Ishikawa (cell line): Measurements from ENCODE around the gene DYDC1.

Experiments used
- CEBPB ChIP-seq: IDR thresholded peaks from 2 replicates; pipeline ENCODE4 v1.6.1; 2012
- CREB1 ChIP-seq: IDR thresholded peaks from 2 replicates; pipeline ENCODE4 v1.6.1; 2012; ENCODE audit warnings: low read depth
- EGR1 ChIP-seq: IDR thresholded peaks from 2 replicates; pipeline ENCODE4 v1.6.1; 2012
- EP300 ChIP-seq: IDR thresholded peaks from 2 replicates; pipeline ENCODE4 v1.6.1; 2012; ENCODE audit warnings: borderline replicate concordance
- FOXM1 ChIP-seq: IDR thresholded peaks from 2 replicates; pipeline ENCODE4 v1.6.1; 2012; ENCODE audit warnings: low read depth, borderline replicate concordance
- NFIC ChIP-seq: IDR thresholded peaks from 2 replicates; pipeline ENCODE4 v1.6.1; 2012
- TAF1 ChIP-seq: IDR thresholded peaks from 2 replicates; pipeline ENCODE4 v1.6.1; 2012; ENCODE audit warnings: low read depth, mild to moderate bottlenecking
- TCF12 ChIP-seq: IDR thresholded peaks from 2 replicates; pipeline ENCODE4 v1.6.1; 2012; ENCODE audit warnings: low read depth
- TEAD4 ChIP-seq: IDR thresholded peaks from 2 replicates; pipeline ENCODE4 v1.6.1; 2012
- YY1 ChIP-seq: IDR thresholded peaks from 2 replicates; pipeline ENCODE4 v1.6.1; 2012; ENCODE audit warnings: low read depth
- ZBTB7A ChIP-seq: IDR thresholded peaks from 2 replicates; pipeline ENCODE4 v1.6.1; 2012; ENCODE audit warnings: low read depth
- TF ChIP-seq, protein P1 (sequence below): IDR thresholded peaks from 2 replicates; pipeline ENCODE4 v1.6.1; 2012
- TF ChIP-seq, protein P2 (sequence below): IDR thresholded peaks from 2 replicates; pipeline ENCODE4 v1.6.1; 2012; ENCODE audit warnings: low read depth, mild to moderate bottlenecking
- TF ChIP-seq, protein P3 (sequence below): IDR thresholded peaks from 2 replicates; pipeline ENCODE4 v1.6.1; 2012

The DYDC1 gene

DNA sequence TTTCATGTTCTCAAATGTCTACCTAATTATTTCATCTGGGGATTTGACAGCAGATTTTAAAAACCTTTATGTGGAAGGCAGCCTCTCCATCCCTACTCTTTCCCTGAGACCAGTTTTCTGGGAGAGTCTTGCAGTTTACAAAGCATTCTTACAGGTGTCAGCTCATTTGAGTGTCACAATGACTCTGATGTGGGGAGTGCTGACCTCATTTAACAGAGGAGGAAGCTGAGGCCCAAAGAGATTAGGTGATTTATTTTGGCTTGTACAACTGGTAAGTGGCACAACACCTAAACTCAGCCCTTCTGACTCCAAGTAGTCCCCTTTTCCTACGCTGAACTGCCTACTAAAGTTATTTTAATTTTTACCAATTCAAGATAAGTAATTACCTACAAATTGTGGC, 33.8 kb downstream of the DYDC1 start:
- no peak for TF ChIP-seq CREB1
- no peak for TF ChIP-seq FOXM1
- TF ChIP-seq CEBPB = no peak
- no peak for TF ChIP-seq YY1
- TF ChIP-seq, protein P1, sequence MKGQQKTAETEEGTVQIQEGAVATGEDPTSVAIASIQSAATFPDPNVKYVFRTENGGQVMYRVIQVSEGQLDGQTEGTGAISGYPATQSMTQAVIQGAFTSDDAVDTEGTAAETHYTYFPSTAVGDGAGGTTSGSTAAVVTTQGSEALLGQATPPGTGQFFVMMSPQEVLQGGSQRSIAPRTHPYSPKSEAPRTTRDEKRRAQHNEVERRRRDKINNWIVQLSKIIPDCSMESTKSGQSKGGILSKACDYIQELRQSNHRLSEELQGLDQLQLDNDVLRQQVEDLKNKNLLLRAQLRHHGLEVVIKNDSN = no peak
- TF ChIP-seq, protein P2, sequence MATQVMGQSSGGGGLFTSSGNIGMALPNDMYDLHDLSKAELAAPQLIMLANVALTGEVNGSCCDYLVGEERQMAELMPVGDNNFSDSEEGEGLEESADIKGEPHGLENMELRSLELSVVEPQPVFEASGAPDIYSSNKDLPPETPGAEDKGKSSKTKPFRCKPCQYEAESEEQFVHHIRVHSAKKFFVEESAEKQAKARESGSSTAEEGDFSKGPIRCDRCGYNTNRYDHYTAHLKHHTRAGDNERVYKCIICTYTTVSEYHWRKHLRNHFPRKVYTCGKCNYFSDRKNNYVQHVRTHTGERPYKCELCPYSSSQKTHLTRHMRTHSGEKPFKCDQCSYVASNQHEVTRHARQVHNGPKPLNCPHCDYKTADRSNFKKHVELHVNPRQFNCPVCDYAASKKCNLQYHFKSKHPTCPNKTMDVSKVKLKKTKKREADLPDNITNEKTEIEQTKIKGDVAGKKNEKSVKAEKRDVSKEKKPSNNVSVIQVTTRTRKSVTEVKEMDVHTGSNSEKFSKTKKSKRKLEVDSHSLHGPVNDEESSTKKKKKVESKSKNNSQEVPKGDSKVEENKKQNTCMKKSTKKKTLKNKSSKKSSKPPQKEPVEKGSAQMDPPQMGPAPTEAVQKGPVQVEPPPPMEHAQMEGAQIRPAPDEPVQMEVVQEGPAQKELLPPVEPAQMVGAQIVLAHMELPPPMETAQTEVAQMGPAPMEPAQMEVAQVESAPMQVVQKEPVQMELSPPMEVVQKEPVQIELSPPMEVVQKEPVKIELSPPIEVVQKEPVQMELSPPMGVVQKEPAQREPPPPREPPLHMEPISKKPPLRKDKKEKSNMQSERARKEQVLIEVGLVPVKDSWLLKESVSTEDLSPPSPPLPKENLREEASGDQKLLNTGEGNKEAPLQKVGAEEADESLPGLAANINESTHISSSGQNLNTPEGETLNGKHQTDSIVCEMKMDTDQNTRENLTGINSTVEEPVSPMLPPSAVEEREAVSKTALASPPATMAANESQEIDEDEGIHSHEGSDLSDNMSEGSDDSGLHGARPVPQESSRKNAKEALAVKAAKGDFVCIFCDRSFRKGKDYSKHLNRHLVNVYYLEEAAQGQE = no peak
- TF ChIP-seq EGR1 = no peak

DNA sequence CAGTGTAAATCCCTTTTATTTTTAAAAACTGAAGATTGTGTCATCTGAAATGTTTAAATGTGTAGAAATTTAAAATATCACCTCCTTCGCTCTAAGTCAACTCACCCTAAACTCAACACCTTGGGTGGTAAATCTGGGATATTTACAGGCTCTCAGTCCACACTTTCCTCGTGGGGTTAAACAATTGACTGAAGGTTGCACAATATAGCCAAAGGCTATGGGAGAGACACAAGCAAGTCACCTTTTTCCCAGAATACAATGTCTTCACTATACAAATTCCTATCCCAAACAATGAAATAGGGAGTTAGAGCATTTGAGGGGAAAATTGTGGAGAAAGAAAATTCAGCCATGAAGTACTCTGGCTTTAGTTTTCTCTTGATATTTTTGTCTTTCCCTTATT, 34.4 kb downstream of the DYDC1 start:
- TF ChIP-seq ZBTB7A (no peak), EGR1 (no peak), YY1 (no peak), TAF1 (no peak), FOXM1 (no peak)

DNA sequence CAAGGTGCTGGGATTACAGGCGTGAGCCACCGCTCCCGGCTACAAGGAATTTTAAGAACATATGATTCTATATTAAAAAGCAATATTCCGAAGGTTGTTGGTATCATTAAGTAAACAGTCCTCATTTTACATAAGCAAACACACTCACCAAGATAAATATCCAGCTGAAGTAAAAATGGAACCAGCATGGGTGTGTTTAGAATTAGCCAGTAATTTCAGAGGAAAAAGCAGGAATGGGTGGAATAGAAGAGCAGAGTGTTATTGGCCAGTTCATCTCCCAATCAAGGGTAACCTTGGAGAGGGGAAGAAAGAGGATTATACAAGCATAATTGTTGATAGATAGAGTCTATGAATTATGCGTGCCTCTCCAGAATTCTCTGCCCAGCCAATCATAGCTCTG, 35.4 kb downstream of the DYDC1 start:
- TF ChIP-seq EGR1 (no peak), TEAD4 (no peak)

DNA sequence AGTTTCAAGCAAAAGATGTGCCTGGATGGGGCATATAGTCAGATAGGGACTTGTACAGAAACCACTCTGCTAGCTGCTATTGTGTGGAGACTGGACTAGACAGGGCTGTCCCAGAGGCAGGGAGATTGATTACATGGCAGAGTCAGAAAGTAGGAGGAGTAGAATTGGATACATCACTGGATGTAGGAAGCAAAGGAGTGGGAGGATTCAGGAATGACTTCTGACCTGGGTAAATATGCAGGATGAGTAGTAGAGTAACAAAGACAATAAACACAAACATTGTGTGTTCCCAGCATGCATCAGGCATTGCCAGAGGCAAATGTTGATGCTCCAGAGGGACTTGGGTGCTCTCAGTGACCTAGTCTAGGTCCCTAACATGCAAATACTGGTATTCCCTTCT, 36.2 kb downstream of the DYDC1 start:
- no peak for TF ChIP-seq CREB1
- TF ChIP-seq, protein P3, sequence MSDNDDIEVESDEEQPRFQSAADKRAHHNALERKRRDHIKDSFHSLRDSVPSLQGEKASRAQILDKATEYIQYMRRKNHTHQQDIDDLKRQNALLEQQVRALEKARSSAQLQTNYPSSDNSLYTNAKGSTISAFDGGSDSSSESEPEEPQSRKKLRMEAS = no peak
- TF ChIP-seq NFIC = no peak
- TF ChIP-seq TAF1 = no peak
- no peak for TF ChIP-seq TCF12

DNA sequence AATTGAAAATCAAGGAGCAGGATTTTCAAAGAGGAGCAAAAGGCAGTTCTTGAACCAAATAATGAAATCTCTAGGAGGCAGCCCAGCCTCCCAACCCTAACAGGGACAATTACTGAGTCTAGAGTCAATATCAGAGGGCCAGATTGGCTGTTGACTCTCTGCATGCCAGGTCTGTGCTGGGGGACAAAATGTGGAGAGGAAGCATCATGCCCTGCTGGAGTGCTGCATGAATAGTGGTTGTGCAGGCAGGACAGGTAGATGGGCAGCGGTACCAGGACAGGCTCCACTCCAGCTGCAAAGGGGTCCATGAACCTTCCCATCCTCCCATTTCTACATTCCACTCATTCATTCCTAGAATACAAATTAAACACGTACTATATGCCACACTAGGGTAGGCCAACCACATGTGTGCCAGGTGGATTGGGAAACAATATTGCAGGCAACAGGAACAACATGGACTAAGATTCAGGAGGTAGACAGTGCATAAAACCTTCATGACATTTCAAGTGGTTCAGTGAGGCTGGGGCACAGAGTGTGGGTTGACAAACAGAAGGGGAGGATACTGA, 36.7 kb downstream of the DYDC1 start:
- no peak for TF ChIP-seq NFIC
- TF ChIP-seq, protein P2 = no peak
- TF ChIP-seq, protein P3 = no peak
- no peak for TF ChIP-seq YY1
- TF ChIP-seq CEBPB = no peak
- TF ChIP-seq CREB1 = no peak

DNA sequence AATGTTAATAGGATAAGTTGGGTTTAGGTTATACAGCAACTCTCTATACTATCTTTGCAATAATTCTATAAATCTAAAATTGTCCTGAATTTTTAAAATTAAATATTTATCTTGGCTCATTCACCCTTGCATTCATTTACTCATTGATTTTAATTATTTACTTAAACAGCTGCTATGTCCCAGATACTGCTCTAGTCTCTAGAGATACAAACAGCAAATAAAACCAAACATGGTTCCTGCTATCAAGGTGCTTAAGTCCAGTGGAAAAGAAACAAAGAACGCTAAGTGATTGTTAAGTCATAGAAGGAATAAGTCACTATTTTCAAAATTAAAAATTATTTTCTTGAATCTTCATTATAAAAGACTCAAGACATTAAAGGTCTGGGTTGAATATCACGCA, 37.2 kb downstream of the DYDC1 start:
- TF ChIP-seq, protein P2 = no peak
- no peak for TF ChIP-seq CEBPB
- TF ChIP-seq NFIC = no peak
- TF ChIP-seq, protein P1 = no peak
- TF ChIP-seq TAF1 = no peak
- TF ChIP-seq TCF12 = no peak
- TF ChIP-seq TEAD4 = no peak
- TF ChIP-seq YY1 = no peak
- no peak for TF ChIP-seq CREB1
- TF ChIP-seq FOXM1 = no peak
- no peak for TF ChIP-seq EP300
- TF ChIP-seq, protein P3 = no peak
- no peak for TF ChIP-seq EGR1
- TF ChIP-seq ZBTB7A = no peak
